NCI-H2196 (cell line): Measurements from ENCODE around the gene ZNRF4.

ENCODE experiments used
- DNase-seq: peaks from one replicate; lab custom pipeline; 2025; ENCODE audit not compliant: unreplicated experiment; lab: John Stamatoyannopoulos, UW

ZNRF4 gene

DNA sequence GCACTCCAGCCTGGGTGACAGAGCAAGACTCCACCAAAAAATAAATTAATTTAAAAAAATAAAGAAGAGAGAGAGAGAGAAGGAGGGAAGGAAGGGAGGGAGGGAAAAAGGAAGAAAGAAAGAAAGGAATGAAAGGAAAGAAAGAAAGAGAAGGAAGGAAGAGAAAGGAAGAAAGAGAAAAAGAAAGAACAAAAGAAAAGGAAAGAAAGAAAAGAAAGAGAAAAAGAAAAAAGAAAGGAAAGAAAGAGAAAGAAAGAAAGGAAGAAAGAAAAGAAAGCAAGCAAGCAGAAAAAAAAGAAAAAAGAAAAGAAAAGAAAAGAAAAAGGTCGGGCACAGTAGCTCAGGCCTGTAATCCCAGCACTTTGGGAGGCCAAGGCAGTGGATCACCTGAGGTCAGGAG is 14.9 kb upstream of the ZNRF4 start:
- no peak for DNase-seq

DNA sequence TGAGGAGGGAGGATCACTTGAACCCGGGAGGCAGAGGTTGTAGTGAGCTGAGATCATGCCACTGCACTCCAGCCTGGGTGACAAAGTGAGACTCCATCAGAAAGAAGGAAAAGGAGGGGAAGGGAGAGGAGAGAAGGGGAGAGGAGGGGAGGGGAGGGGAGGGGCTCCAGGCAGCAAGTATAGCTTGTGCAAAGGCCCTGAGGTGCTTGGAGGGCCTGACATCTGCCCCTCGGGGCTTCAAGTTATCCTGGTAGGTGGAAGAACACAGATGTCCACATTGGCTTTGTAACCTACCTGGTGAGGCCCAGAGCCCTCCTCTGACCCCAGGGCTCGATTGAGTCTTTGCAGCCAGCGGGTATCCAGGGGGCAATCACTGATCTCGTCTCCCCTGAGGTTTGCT is 11.5 kb upstream of the ZNRF4 start:
- no peak for DNase-seq

DNA sequence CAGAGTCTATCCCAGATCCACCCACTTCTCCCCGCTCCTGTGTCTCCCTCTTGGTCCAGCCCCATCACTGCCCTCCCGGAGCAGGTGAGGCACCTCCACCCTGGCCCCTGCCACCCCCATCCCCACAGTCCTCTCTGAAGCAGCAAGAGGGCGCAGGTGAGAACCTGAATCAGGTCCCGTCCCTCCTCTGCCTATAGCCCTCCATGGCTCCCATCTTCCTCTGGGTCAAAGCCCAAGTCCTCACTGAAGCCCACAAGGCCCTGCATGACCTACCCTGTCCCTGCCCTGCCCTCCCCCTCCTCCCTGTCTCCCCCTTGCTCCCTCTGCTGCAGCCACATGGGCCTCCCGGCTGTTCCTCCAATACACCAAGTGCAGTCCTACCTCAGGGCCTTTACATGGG is 10.8 kb upstream of the ZNRF4 start:
- no peak for DNase-seq

DNA sequence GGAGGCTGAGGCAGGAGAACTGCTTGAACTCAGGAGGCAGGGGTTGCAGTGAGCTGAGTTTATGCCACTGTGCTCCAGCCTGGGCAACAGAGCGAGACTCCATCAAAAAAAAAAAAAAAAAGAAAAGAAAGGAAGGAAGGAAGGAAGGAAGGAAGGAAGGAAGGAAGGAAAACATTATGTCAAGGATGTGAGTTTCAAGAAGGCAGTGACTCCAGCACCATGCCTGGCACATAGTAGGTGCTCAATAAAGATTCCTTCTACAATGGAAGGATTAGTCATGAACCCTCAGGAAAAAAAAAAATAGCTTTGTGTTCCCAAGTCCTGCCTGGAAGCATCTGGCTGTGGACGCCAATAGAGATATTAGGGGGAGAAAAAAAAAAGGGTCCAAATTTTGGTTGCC is 10.1 kb upstream of the ZNRF4 start:
- DNase-seq = no peak

DNA sequence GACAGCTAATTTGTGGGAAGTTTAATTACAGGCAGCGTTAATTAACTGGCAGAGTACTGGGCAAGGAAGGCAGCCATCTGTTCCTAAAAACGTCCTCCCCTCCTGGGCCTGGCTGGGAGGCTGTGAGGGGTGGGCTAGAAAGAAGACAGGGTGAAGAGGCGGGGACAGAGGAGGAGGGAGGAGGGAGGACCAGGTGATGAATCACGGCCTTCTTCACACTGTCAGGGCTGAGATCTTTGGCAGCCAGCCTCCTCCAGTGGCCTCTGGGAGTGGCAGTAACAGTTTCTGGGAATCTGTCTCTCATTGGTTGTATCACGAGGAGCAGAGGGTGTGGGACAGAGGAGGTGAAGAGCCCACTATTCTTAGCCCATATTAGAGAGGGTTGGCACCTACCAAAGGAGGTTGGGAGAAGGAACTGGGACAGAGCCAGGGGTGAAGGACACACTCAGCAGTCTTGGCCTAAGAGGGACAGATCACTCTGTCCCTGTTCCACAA is 9.6 kb upstream of the ZNRF4 start:
- DNase-seq = no peak

DNA sequence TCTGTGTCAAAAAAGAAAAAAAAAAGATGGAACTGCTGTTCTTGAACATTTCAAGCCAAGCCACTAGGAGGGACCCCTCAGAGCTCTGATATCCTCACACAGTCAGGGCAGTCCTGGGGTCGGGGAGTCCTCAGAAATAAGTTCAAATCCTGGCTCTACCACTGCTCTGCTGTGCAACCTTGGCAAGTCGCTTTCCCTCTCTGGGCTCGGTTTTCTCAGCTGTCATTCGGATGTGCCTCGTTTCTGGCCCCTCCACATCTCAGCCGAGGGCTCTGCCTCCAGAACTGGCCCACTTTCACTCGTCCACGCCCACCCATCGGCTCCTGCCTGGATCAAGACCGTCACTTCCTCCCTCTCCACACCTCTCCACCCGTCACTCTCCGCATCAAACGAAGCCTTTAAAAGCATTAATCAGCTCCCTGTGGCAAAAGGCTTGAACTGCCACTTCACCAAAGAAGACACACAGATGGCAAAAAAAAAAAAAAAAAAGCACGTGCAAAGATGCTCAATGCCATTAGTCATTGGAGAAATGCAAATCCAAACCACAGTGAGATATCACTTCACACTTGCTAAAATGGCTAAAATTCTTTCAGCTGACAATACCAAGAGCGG is 7.4 kb upstream of the ZNRF4 start:
- DNase-seq = no peak

DNA sequence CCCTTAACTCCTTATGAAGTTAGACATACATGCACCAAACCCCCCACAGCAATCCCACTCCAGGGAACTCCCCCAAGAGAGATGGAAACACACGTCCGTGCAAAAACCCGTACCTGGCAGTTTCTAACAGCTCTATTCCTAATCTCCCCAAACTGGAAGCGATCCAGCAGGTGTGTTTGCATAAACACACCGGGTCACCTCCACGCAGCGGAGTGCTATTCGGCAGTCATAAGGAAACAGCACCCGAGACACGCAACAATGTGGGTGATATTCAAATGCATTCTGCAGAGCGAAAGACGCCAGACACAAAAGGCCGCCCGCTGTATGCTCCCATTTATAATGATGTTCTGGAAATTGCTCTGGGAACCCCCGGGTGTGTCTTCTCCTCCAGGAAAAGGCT is 6.8 kb upstream of the ZNRF4 start:
- no peak for DNase-seq

DNA sequence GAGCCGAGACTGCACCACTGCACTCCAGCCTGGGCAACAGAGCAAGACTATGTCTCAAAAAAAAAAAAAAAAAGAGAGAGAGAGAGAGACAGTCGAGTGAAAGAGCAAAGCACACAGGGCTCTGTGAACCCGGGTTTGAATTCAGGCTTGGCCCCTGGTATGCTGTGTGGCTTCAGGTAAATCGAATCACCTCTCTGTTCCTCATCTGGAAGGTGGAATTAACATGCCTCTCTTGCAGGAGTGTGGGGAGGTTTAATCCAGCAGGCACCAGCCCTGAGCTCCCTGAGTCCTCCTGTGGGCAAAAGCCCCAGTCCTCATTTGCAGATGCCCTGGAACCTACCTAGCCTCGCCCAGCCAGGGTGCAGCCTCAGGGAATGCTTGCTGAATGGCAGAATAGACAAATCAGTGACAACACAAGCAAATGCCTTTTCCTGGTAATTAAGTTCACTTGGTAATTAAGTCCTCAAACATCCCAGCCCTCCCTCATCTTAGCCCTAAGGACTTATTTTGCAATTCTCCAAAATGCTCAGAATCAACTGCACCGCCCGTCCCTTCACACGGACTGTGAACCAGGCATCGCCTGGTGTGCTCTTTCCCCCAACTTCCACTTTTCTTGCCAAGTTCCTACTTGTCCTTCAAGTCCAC is 4.6 kb upstream of the ZNRF4 start:
- DNase-seq = no peak

DNA sequence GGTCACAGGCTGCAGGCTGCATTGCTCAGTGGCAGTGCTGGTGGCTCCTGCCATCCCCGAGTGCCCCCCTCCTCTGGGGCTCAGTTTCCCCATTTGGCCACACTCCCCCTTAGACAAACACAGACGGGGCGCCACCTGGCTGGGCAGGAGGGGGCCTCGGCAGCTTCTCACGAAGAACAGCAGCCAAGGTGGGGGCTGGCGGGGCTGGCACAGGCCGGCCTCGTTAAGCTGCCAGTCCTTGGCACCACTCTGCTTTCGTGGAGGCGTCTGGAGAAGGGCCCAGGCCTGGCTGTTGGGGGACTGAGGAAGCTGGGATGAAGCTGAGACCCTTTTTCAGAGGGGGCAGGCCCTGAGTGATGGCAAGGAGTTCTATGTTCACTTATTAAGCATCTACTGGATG is 3.7 kb upstream of the ZNRF4 start:
- no peak for DNase-seq

DNA sequence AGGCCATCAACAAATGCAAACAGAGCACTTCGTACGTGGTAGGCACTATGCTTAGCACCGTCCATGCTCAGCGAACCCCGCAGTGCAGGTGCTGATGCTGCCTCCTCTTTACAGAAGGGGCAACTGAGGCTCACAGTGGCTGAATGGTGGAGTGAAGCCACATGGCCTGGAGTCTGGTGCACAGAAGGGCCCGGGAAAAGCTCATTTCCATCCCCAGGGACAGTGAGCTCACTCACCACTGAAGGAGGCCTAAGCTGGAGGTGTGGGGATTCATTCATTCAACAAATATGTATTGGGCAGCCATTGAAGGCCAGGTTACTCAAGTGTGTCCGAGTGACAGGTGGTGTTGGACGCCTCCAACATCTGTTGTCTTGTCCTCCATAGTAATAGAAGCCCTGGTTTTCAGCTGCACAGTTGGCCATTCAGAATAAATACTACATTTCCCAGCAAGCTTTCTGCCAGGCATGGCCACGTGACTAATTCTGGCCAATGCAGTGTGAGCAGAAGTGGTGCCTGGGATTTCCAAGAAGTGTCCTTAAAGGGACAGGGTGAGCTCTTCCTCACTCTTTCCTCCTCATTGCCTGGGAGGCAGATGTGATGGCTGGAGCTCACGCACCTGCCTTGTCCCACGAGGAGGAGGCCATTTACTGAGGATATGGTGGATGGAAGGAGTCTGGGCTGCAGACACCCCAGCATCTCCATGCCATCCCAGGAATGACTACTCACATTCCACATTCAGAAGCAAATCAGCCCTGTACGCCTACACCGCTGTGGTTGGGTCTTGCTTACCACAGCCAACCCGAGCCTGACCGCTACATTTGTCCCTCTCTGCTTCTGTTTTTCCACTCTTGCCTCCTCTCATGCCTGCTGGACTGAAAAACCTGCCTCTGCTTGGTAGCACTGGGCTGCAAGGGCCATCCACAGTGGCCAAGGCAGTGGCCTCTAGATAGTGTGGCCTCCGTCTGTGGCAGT is 2.3 kb upstream of the ZNRF4 start:
- DNase-seq = no peak

DNA sequence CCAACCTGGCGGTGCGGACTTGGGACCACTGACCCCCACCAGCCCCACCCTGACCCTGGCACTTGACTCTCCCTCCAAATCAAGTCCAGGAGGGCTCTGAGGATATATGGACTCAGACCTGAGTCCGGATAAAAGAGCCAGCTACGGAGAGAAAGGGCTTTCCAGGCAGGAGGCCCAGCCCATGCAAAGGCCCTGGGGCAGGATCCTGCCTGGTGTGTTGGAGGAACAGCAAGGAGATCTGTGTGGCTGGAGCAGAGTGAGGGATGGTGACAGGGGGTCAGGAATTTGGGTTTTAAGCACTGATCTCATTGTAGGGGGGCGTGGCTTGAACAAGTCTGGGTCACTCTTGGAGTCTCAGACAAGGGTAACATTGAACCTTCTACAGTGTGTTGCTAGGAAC is 474 bp upstream of the ZNRF4 start:
- no peak for DNase-seq

DNA sequence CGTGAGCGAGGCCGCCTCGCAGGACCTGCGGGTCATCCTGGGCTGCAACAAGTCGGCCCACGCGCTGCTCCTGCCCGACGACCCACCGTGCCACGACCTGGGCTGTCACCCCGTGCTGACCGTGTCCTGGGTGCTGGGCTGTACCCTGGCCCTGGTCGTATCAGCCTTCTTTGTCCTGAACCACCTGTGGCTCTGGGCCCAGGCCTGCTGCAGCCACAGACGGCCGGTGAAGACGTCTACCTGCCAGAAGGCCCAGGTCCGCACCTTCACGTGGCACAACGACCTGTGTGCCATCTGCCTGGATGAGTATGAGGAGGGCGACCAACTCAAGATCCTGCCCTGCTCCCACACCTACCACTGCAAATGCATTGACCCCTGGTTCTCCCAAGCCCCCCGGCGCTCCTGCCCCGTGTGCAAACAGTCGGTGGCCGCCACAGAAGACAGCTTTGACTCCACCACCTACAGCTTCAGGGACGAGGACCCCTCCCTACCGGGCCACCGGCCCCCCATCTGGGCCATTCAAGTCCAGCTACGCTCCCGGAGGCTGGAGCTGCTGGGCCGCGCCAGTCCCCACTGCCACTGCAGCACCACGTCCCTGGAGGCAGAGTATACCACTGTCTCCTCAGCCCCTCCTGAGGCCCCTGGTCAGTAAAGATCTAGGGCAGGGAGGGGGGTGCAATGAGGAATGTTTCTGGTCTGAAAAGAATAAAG is 1.1 kb downstream of the ZNRF4 start:
- DNase-seq = no peak

DNA sequence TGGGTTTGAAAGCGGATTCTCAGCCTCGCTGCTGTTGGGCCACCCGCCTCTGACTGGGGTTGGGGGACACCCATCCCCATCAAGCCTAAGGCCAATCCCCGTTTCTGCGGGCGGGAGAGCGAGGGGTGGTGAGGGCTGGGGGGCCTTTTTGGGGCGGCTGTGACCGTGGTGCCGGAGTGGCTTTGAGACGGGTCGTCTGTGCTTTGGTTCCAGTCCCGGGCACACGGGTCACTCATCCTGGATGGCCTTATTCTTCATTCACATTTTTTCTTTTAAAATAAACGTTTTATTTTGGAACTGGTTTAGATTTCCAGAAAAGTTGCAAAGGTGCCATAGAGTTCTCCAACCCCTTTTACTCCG is 1.6 kb downstream of the ZNRF4 start:
- no peak for DNase-seq

DNA sequence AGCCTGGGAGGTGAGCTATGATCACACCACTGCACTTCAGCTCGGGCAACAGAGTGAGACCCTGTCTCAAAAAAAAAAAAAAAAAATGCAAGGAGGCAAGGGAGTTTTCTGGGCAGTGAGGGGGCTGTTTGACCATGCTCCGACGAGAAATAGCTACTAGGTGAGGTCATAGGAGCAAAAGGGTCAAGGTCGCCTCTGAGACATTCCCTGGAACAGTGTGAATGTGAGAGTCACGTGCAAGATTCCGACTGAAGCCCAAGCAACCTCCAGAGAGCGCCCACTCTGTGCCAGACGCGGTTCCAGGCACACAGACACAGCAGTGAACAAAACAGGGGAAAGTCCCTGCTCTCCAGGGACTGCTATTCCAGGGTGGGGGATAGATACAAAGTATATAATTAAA is 2.5 kb downstream of the ZNRF4 start:
- no peak for DNase-seq

DNA sequence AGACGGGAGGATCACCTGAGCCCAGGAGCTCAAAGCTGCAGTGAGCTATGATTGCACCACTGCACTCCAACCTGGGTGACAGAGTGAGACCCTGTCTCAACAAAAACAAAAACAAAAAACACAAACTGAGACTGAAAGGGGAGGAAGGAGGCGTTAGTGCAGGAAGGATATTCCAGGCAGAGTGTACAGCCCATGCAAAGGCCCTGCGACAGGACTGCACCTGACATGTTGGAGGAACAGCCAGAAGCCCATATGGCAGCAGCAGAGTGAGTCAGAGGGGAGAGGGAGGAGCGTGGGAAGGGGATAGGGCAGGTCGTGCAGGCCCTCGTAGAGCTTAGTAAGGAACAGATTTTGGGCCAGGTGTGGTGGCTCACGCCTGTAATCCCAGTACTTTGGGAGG is 3.2 kb downstream of the ZNRF4 start:
- no peak for DNase-seq

DNA sequence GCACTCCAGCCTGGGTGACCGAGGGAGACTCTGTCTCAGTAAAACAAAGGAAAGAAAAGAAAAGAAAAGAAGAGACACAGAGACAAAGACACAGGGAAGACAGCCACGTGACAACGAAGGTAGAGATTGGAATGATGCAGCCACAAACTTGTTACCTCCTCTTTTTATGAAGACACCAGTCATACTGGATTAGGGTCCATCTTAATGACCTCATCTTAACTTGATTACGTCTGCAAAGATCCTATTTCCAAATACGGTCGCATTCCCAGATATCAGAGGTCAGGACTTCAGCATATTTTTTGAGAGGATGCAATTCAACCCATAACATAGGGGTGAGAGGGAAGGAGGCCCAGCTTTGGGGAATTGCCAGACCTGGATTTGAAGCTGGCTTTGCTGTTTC is 4.1 kb downstream of the ZNRF4 start:
- no peak for DNase-seq

DNA sequence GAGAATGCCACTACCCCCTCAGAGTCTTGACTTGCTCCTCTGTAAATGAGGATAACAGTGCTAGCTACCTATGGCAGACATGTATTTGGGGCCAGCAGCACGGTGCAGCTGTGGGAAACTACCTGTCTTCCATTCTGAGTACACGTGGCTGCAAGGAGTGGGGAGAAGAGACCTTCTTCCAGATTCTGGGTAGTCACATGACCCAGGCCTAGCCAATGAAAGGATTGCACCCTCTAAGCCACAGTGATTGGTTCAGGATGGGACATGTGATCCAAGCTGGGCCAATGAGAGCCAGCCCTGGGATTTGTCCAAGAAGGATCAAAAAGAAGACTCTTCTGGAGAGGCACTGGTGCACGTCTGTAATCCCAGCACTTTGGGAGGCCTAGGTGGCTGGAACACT is 5.5 kb downstream of the ZNRF4 start:
- DNase-seq = no peak

DNA sequence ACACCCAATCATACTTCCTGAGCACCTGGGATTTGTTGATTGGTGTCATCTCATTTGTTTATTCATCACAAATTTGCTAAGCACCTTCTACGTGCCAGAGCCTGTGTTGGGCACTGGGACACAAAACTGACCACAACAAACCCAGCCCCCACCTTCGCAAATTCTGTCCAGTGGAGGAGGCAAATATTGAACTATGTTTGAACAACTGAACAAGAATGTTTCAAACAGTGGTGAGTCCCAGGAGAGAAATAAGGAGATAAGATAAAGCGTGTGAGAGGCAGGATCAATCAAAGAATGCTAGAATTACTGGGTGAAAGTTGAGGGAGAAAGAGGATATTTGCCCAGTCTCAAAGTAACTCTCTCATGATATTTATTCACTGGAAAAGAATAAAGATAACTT is 8.7 kb downstream of the ZNRF4 start:
- DNase-seq = no peak

DNA sequence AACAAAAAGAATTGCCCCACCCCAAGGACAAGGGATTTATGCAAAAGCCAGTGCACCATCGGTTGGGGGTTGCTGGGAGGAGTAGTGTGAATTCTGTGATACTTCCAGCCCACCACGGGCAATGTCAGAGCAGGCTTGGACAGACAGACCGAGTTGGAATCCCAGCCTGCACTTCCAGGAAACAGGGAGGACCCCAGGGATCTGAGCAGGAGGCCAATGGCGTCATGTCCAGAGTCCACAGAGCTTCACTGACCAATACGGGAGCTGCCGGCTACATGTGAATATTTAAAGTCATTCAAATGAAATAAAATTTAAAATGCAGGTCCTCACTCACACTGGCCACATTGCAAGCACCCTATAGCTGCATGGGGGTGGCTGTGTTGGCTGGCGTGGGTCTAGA is 10.9 kb downstream of the ZNRF4 start:
- no peak for DNase-seq

DNA sequence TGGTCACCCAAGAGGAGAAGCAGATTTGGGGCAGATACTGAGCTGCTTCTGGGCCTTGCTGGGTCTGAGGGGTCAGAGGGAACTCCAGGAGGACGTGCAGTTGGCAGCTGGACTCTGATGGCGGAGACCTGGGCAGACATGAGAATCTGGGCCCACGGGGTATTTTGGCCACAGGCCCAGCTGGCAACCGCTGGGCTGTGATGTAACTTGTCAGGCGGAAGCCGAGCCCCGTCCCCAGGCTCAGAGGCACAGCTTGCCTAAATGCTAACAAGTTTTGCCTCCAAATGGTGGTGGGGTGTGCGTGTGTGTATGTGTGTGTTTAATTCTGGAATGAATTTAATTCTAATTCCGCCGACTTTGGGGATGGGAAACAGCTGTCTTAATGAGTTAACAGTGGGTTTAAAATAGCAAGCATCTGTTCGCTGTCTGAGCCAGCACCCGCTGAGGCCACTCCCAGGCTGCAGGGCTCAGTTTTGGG is 11.6 kb downstream of the ZNRF4 start:
- DNase-seq = peak; percentile 49

DNA sequence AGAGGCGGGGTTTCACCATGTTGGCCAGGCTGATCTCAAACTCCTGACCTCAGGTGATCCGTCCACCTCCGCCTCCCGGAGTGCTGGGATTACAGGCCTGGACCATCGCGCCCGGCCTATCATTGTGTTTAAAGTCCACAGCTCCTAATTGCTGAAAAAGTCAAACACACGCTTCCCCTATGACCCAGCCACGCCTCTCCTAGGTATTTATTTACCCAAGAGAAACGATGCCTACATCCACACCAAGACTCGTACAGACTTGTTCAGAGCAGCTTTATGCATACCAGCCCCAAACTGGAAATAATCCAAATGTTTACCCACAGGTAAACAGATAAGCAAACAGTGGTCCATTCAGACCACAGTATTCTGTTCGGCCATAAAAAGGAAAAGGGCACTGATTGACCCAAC is 15.1 kb downstream of the ZNRF4 start:
- DNase-seq = peak; percentile 67
